Measurements from ENCODE around the gene TARS3. TPM values are rescaled to one million over a fixed set of nuclear protein-coding genes. Genes with fewer than 3 reads are reported as not detected.

TARS3 gene
- total and polyA plus RNA-seq, 2 donors (not counting 1 experiment from before 2014, with no cell fraction given) = 9.7 to 27.0 TPM

- Histone ChIP-seq H3K4me3 (ENCODE audit: control extremely low read depth in 1 of 5, extremely low read depth in 1 of 5, insufficient read depth in 1 of 5, low read depth in 2 of 5, low read length in 4 of 5) (no peak overlapping the region), H3K9me3 (ENCODE audit: control extremely low read depth in 1 of 3, control insufficient read depth in 2 of 3, insufficient read depth in 1 of 3, low read length in 2 of 3) (no peaks in the 10 kb centered on the region), H2AFZ (ENCODE audit: insufficient read depth, low read depth, low read length, poor library complexity, severe bottlenecking) (no peak overlapping the region), H4K20me1 (ENCODE audit: control insufficient read depth, insufficient read depth, low read length, poor library complexity, severe bottlenecking) (no peaks in the 10 kb centered on the region), H3K4me1 (ENCODE audit: control insufficient read depth in 2 of 2, insufficient read depth in 2 of 2, low read length in 2 of 2) (no peaks in the 10 kb centered on the region), H3K9ac (ENCODE audit: low read length) (no peak overlapping the region), H3K4me2 (replicated peaks; ENCODE audit: low read depth, low read length, poor library complexity, severe bottlenecking) (no peak overlapping the region), H3K27ac (ENCODE audit: low read length in 2 of 2) (no peak overlapping the region), H3K36me3 (replicated peaks in 1 of 2; ENCODE audit: control extremely low read depth in 1 of 2, control insufficient read depth in 1 of 2, extremely low read depth in 1 of 2, insufficient read depth in 2 of 2, low read length in 1 of 2) (peaks cover 9 to 41% of the 10 kb centered on the region in 2 experiments), H3K27me3 (replicated peaks in 1 of 4; ENCODE audit: control extremely low read depth in 1 of 4, control insufficient read depth in 3 of 4, insufficient read depth in 4 of 4, low read length in 3 of 4) (no peaks in the 10 kb centered on the region), H3K79me2 (ENCODE audit: control insufficient read depth, insufficient read depth, low read length) (no peaks in the 10 kb centered on the region)
- intact Hi-C loops (cut with micrococcal nuclease) = no loop called here
- Mint-ChIP-seq H3K4me3 (no peak overlapping the region), H3K27me3 (no peaks in the 10 kb centered on the region), H3K4me1 (peaks cover 6% of the 10 kb centered on the region), H3K9me3 (ENCODE audit: insufficient read depth) (no peaks in the 10 kb centered on the region), H3K27ac (no peak overlapping the region)
- ATAC-seq (ENCODE audit: low read depth) = no peak
- TF ChIP-seq, protein P1, sequence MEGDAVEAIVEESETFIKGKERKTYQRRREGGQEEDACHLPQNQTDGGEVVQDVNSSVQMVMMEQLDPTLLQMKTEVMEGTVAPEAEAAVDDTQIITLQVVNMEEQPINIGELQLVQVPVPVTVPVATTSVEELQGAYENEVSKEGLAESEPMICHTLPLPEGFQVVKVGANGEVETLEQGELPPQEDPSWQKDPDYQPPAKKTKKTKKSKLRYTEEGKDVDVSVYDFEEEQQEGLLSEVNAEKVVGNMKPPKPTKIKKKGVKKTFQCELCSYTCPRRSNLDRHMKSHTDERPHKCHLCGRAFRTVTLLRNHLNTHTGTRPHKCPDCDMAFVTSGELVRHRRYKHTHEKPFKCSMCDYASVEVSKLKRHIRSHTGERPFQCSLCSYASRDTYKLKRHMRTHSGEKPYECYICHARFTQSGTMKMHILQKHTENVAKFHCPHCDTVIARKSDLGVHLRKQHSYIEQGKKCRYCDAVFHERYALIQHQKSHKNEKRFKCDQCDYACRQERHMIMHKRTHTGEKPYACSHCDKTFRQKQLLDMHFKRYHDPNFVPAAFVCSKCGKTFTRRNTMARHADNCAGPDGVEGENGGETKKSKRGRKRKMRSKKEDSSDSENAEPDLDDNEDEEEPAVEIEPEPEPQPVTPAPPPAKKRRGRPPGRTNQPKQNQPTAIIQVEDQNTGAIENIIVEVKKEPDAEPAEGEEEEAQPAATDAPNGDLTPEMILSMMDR (IDR thresholded peaks at IDR 0.05) = no peak
- TF ChIP-seq EZH2 (IDR thresholded peaks at IDR 0.05; ENCODE audit: borderline replicate concordance, insufficient read depth, low read depth, low read length, poor library complexity, severe bottlenecking) = no peak
- no peak for DNase-seq
- WGBS (ENCODE audit: insufficient coverage) = no CpG with 5 or more reads among the region's 2 CpGs
- CTCF ChIA-PET = no interaction called here
- POLR2A ChIA-PET = no interaction called here
Observed at GRCh38 chr15:101679806-101680205, 44.5 kb downstream of the TARS3 start.

GRCh38 chr15:101676921-101677329 is 47.3 kb downstream of the TARS3 start:
- ChIA-PET CTCF (no interaction called here), POLR2A (no interaction called here)
- Histone ChIP-seq H3K4me2 (replicated peaks; ENCODE audit: low read depth, low read length, poor library complexity, severe bottlenecking) (no peak overlapping the region), H3K9me3 (ENCODE audit: control extremely low read depth in 1 of 3, control insufficient read depth in 2 of 3, insufficient read depth in 1 of 3, low read length in 2 of 3) (no peaks in the 10 kb centered on the region), H4K20me1 (ENCODE audit: control insufficient read depth, insufficient read depth, low read length, poor library complexity, severe bottlenecking) (no peaks in the 10 kb centered on the region), H2AFZ (ENCODE audit: insufficient read depth, low read depth, low read length, poor library complexity, severe bottlenecking) (no peak overlapping the region), H3K36me3 (replicated peaks in 1 of 2; ENCODE audit: control extremely low read depth in 1 of 2, control insufficient read depth in 1 of 2, extremely low read depth in 1 of 2, insufficient read depth in 2 of 2, low read length in 1 of 2) (peaks cover 5 to 42% of the 10 kb centered on the region in 2 experiments), H3K79me2 (ENCODE audit: control insufficient read depth, insufficient read depth, low read length) (no peaks in the 10 kb centered on the region), H3K27ac (ENCODE audit: low read length in 2 of 2) (no peak overlapping the region), H3K4me3 (ENCODE audit: control extremely low read depth in 1 of 5, extremely low read depth in 1 of 5, insufficient read depth in 1 of 5, low read depth in 2 of 5, low read length in 4 of 5) (no peak overlapping the region), H3K27me3 (replicated peaks in 1 of 4; ENCODE audit: control extremely low read depth in 1 of 4, control insufficient read depth in 3 of 4, insufficient read depth in 4 of 4, low read length in 3 of 4) (no peaks in the 10 kb centered on the region), H3K4me1 (ENCODE audit: control insufficient read depth in 2 of 2, insufficient read depth in 2 of 2, low read length in 2 of 2) (no peaks in the 10 kb centered on the region), H3K9ac (ENCODE audit: low read length) (no peak overlapping the region)
- DNase-seq = no peak
- Mint-ChIP-seq H3K4me3 (peak overlapping the region; percentile 29), H3K27me3 (no peaks in the 10 kb centered on the region), H3K9me3 (ENCODE audit: insufficient read depth) (no peaks in the 10 kb centered on the region), H3K27ac (no peak overlapping the region), H3K4me1 (peaks cover 6% of the 10 kb centered on the region)
- 100% methylated on average over 2 of the region's 4 CpGs for WGBS (ENCODE audit: insufficient coverage)
- TF ChIP-seq, protein P1 (IDR thresholded peaks at IDR 0.05) = no peak
- no peak for TF ChIP-seq EZH2 (IDR thresholded peaks at IDR 0.05; ENCODE audit: borderline replicate concordance, insufficient read depth, low read depth, low read length, poor library complexity, severe bottlenecking)
- ATAC-seq (ENCODE audit: low read depth) = no peak
- intact Hi-C loops (cut with micrococcal nuclease) = no loop called here
